Measurements from ENCODE around the gene ANKRD17. TPM values are rescaled to one million over a fixed set of nuclear protein-coding genes. Genes with fewer than 3 reads are reported as not detected.
"Not testable (repeated sequence)": the region's sequence is repeated elsewhere in the genome, so short reads cannot be mapped to it uniquely, and the experiment has no call there.

Gene ANKRD17
- polyA plus RNA-seq, 1 of the 3 experiments (the other 2 are of a cell fraction), result 25.6 TPM

DNA sequence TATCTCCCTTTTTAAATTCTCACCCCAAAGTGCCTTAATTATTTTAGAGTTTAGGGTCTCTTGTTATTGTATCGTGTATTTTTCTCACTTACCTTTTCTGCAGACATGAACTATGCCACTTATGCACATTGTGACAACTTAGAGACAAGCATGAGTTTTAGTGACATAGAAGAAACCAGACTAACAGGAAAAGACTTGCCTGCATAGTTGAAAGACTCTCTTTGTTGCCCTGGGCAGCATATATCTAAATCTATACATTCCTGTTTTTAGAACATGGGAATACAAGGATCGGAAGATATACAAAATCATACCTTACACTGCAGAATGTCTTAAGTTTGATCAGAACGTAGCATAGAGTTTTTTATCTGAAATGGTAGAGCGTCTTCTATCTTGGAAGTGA is 45.1 kb upstream of the ANKRD17 start (continued):
- TF ChIP-seq GABPA (IDR thresholded peaks at IDR 0.05; ENCODE audit: low read depth) (no peak), ZBTB33 (IDR thresholded peaks at IDR 0.05; ENCODE audit: borderline replicate concordance, low read depth) (no peak), EP300 (IDR thresholded peaks at IDR 0.05; ENCODE audit: borderline replicate concordance in 1 of 2, low read depth in 1 of 2, low read length in 1 of 2) (no peak), CTCF (IDR thresholded peaks at IDR 0.05) (no peak), RAD21 (IDR thresholded peaks at IDR 0.05; ENCODE audit: low read length) (no peak), TAF1 (IDR thresholded peaks at IDR 0.05; ENCODE audit: borderline replicate concordance, low read depth, low read length) (no peak), RCOR1 (IDR thresholded peaks at IDR 0.05; ENCODE audit: low read length) (no peak), POLR2AphosphoS5 (IDR thresholded peaks at IDR 0.05; ENCODE audit: low read depth, low read length) (no peak), YY1 (IDR thresholded peaks at IDR 0.05; ENCODE audit: low read depth) (no peak), FOSL2 (IDR thresholded peaks at IDR 0.05; ENCODE audit: borderline replicate concordance, low read depth) (no peak)

DNA sequence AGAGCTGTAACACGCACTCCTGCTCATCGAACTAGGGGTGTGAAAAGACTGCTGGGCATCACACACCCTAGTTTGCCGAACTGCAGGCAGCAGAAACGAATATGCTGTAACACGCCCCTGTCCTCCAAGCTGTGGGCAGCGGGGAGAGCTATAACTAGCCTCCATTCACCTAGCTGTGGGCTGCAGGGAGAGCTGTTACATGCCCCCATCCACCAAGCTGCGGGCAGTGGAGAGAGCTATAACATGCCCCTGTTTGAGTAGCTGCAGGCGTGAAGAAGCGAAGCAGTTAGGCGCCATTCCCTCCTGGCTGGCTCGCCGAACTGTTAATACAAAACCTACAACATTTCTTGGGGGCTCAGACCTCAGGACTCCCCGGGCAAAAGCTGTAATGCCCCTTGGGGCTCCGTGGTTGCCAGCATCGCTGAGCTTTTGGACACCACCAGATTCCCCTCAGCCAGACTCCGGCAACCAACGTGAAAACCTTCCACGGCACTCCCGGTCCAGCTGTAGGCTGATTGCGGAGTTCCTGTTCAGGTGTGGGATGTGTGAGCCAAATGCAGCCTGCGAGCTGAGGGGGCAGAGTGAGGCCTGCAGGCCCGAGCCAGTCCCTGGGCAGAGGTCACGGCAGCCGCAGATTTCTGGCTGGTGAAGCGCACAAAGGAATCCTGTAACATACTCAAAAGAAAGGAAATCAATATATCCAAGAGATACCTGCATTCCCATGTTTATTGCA is 41.1 kb upstream of the ANKRD17 start:
- no peak overlapping the region for H3K9ac ChIP-seq
- H3K36me3 ChIP-seq (replicated peaks in 1 of 2; ENCODE audit: control insufficient read depth in 1 of 2, insufficient read depth in 2 of 2, low read length in 1 of 2), result no peaks in the 10 kb centered on the region
- CTCF ChIA-PET, result interaction anchor here (0.9 to 1.2 kb wide), 3 partner anchors 10 to 147 kb away, joined by 3 to 4 read pairs (median 3); no protein-coding TSS in a partner anchor
- H4K20me1 ChIP-seq (ENCODE audit: insufficient read depth), result no peaks in the 10 kb centered on the region
- no peaks in the 10 kb centered on the region for H3K9me3 ChIP-seq
- H3K4me2 ChIP-seq, result no peak overlapping the region
- H3K4me3 ChIP-seq (ENCODE audit: low read depth in 2 of 2, low read length in 1 of 2), result no peak overlapping the region
- no peaks in the 10 kb centered on the region for H3F3A ChIP-seq (replicated peaks; ENCODE audit: insufficient read depth)
- no peaks in the 10 kb centered on the region for H3K27me3 ChIP-seq (ENCODE audit: insufficient read depth)
- POLR2A ChIA-PET, result no interaction called here
- H3K27ac ChIP-seq (ENCODE audit: low read depth in 2 of 2, low read length in 1 of 2), result no peak overlapping the region
- H3K79me2 ChIP-seq (ENCODE audit: insufficient read depth), result no peaks in the 10 kb centered on the region
- no peak overlapping the region for H2AFZ ChIP-seq (ENCODE audit: low read depth)
- DNase-seq, result no peak
- no peaks in the 10 kb centered on the region; the same call in 1 of the 2 replicates for H3K9me2 ChIP-seq
- TF ChIP-seq RCOR1 (IDR thresholded peaks at IDR 0.05; ENCODE audit: low read length) (no peak), USF1 (IDR thresholded peaks at IDR 0.05; ENCODE audit: borderline replicate concordance, low read depth) (no peak), EP300 (IDR thresholded peaks at IDR 0.05; ENCODE audit: borderline replicate concordance in 1 of 2, low read depth in 1 of 2, low read length in 1 of 2) (no peak), SIN3A (IDR thresholded peaks at IDR 0.05; ENCODE audit: borderline replicate concordance, low read depth, low read length) (no peak), JUND (IDR thresholded peaks at IDR 0.05) (no peak), FOXM1 (IDR thresholded peaks at IDR 0.05; ENCODE audit: low read depth) (no peak), FOXJ3 (CRISPR knock-in tag; IDR thresholded peaks at IDR 0.05) (no peak)
- no peaks in the 10 kb centered on the region for H3K4me1 ChIP-seq (ENCODE audit: control insufficient read depth in 1 of 2, insufficient read depth in 2 of 2, low read depth in 1 of 2, low read length in 1 of 2)
- 74% methylated on average over 18 of the region's 25 CpGs for WGBS (ENCODE audit: low lambda C conversion rate)

DNA sequence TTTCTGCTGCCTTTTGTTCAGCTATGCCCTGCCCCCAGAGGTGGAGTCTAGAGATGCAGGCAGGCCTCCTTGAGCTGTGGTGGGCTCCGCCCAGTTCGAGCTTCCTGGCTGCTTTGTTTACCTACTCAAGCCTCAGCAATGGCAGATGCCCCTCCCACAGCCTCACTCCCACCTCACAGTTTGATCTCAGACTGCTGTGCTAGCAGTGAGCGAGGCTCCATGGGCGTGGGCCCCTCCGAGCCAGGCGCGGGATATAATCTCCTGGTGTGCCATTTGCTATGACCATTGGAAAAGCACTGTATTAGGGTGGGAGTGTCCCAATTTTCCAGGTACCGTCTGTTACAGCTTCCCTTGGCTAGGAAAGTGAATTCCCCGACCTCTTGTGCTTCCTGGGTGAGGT is 34.1 kb upstream of the ANKRD17 start:
- H3K4me1 ChIP-seq (ENCODE audit: control insufficient read depth in 1 of 2, insufficient read depth in 2 of 2, low read depth in 1 of 2, low read length in 1 of 2); H3K4me3 ChIP-seq (ENCODE audit: low read depth in 2 of 2, low read length in 1 of 2); H3F3A ChIP-seq (replicated peaks; ENCODE audit: insufficient read depth); POLR2A ChIA-PET; H3K27me3 ChIP-seq (ENCODE audit: insufficient read depth); H3K79me2 ChIP-seq (ENCODE audit: insufficient read depth); H3K9me2 ChIP-seq; H3K9me3 ChIP-seq; H2AFZ ChIP-seq (ENCODE audit: low read depth); DNase-seq; CTCF ChIA-PET; H3K4me2 ChIP-seq; H3K9ac ChIP-seq; H3K36me3 ChIP-seq (replicated peaks in 1 of 2; ENCODE audit: control insufficient read depth in 1 of 2, insufficient read depth in 2 of 2, low read length in 1 of 2); H4K20me1 ChIP-seq (ENCODE audit: insufficient read depth); H3K27ac ChIP-seq (ENCODE audit: low read depth in 2 of 2, low read length in 1 of 2): not testable (repeated sequence)
- WGBS (ENCODE audit: low lambda C conversion rate), result 57% methylated on average over 8 of the region's 9 CpGs

Measured in SK-N-SH (cell line).